ENCODE results near the gene ADGRD1.
A peak's percentile ranks its signal among the peaks of the same experiment; 100 is the strongest.

ADGRD1 gene

DNA sequence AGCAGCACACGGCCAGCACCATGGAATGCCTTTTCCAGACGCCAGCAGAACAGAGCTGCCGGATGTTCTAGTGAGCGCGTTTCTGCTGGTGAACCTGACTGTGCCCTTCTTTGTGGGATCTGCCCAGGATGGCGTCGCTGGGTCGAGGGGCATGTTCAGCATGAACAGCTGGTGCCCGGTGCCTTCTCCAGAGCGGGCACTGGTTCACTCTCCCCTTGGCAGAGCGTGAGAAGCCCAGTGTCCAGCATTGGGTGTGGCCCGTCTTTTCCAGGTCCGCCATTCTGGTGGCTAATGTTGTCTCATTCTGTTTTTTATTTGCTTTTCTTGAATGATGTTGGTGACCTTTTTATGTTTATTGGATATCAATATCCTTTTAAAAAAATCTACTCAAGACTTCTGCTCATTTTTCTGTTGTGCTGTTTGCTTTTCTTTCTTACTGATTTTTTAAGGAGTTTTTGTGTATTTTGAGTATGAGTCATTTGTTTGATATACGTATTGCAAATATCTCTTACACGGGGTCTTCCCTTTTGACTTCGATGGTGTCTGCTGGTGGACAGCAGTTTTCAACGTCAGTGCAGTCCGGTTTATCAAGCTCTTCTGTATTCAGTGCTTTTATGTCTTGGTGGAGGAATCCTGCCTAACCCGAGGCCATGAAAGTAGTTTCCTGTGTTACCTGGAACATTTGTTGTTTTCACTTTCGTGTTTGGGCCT is 74.3 kb downstream of the ADGRD1 start:
- DNase-seq, result no peak

DNA sequence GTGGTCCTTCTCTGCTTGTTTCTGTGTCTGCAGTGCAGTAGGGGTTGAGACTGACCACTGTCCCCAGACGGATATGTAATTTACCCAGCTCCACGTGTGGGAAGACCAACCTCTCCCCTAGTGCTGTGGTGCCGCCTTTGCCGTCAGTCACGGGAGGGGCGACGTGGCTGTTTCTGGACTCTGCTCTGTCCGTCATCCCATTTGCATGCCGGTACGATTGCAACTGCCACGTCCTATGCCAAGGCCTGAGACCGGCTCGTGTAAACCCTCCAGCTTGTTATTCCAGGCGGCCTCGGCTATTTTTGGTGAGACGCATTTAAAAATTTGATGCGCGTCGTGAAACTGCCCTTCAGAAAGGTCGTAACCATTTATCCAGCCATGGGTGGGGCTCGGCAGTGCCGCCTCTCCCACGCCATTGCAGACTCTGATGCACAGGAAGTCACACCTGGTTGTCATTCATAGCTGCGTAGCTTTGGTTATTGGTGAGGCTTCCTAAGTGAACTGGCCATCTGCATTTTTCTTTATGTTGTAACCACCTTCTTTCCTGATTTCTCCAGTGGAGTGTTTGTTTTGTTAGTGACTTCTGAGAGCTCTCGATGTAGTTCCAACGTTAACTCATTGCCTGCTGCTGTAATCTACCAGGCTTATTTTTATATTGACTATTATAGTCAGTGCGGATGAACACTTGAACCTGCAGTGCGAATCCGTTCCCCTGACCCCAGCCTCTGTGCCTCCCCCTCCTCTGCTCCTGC is 75.1 kb downstream of the ADGRD1 start:
- peak; percentile 48 for DNase-seq

DNA sequence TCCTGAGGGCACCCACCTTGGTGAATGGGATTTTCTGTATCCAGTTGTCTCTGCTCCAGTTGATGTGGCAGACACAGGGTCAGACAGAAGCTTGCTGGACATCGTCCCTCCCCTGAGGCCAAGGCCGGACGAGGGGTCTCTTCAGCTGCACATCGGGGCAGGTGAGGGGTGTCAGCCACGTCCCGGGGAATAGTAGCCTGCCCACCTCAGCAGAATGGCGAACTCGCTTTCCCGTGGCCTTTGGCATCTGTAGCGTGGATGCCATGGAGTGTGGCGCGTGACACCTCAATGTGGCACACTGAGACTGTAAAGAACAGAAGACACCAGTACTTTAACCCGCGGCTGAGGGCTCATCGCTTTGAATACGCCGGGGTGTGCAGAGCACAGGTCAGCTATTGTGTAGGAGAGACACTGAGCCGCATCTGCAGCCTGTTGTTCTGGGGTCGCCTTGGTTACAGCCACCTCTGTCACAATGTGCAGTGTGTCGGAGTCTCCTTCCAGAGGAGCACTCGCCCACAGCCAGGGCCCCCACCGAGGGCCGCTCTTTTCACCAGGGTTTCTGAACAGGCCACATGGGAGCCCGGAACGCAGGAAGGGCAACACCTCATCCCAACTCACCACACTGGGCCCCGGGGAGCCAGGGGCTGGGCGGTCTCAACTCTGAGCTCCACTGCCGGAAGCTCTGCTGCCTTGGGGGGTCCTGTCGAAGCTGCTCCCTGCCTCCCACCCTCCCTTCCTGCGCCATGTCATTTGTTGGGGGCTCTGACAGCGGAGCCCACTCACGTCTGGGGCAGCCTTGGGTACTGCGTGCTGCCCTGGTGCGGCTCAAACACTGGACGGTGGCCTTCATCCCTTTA is 77.0 kb downstream of the ADGRD1 start:
- no peak for DNase-seq

DNA sequence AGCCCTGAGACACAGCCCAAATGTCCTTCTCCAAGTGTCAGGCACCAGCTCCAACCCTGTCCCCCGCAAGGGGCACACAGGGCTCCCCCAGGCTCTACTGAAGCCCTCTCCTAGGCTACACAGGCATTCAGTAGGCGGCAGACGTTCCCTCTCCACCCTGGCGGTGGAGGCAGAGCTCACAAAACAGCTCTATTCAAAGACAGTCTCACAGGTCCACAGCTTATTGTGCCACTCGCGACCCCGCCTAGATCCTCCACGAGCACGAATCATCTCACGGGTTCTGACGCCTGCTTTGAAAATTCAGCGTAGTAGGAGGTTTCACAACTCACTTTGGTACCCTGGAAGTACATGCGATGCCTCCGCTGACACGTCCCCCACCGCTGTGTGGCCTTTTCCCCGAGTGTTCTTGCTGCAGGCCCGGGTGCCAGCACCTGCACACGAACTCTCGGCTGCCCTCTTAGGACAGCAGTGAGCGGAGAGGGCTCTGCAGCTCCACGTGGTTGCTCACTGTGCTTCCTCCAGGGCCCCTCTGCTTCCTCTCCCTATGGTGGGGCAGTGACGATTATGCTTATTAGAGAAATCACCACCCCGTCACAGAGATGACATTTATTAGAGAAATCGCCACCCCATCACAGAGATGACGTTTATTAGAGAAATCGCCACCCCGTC is 78.5 kb downstream of the ADGRD1 start:
- DNase-seq, result no peak

DNA sequence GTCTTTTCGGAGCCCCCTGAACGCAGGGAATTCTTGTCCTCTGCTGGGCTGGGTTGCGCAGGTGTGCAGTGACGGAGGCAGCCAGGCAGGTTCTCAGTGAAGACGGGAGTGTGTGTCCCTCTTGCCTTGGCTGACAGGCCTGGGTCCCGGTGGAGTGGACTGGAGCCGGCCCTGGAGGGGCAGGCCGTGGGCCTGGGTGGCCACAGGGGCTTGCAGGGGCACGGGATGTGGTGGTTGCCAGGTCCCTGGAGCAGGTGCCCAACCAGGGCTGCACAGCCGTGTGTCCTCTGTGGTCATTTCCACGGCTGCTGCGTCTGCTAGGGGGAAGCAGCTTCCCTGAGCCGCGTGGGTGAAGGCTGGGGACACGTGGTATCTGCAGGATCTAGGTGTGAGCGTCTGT is 79.8 kb downstream of the ADGRD1 start:
- no peak for DNase-seq

DNA sequence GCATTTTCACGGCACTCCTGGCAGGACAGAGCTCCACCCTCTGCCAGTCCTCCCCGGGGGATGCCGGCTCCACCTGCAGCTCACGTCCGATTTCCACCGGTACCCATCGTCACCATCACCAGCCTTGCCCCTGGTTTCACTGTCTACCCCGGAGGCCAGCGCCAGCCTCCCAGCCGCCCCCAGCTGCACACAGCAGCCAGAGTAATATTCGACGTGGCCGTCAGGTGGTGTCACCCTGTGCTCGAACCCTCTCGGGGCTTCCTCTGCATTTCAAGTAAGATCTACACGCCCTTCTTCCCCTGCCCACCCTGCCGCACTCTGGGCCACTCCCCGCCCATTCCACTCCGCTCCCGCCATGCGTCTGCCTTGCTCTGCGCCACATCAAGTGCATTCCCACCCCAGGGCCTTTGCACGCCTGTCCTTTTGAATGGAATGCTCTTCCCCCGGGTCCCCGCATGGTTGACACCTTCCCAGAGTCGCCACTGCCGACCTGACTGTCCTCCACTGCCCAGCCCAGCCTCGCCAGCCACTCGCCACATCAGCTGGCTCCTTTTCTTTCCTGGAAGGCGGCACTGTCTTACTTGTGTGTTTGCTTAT is 80.3 kb downstream of the ADGRD1 start:
- DNase-seq, result no peak

DNA sequence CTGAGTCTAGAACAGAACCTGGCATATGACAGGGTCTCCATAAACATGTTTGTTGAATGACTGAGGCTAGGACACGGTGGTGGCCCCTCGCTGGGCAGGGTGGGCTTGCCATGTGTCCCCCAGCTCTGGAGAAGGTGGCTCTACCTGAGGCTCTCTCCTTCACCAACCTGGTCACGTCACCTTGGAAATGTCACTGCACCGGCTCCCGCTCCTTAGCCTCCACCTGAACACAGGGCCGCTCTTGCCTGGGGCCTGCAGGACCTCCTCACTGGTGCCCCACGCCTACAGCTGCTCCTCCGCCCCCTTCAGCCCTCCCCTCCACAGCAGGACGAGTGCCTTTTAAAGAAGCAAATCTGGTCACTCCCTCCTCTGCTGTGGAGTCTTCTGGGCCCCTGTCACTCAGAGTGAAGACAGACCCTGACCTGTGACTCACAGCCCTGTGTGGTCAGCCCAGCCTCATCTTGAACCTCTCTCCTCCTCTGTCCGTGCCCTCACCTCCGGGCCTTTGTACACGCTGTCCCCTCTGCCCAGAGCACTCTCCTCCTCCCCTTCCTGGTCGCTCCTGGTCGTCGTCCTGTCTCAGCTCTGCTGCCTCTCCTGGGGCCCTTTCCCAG is 81.0 kb downstream of the ADGRD1 start:
- DNase-seq, result no peak

DNA sequence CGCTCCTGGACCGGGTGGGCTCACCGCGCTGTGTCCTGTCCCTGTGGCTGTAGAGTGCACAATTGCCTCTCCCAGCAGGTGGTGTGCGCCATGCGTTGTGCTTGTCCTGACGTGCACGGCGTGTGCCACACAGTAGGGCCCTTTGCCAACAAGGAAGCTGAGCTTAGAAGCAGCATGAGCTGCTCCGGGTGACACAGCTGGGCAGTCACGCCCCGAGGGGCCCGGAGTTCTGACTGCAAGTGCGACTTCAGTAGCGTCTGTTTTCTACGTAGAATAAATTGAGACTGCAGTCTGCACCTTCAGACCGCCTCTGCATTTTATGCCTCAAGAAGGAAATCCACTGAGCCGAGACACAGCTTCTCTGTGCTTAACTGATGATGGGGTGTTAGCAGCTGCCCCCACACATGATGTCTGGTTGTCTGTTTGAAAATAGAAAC is 81.6 kb downstream of the ADGRD1 start:
- DNase-seq, result no peak

DNA sequence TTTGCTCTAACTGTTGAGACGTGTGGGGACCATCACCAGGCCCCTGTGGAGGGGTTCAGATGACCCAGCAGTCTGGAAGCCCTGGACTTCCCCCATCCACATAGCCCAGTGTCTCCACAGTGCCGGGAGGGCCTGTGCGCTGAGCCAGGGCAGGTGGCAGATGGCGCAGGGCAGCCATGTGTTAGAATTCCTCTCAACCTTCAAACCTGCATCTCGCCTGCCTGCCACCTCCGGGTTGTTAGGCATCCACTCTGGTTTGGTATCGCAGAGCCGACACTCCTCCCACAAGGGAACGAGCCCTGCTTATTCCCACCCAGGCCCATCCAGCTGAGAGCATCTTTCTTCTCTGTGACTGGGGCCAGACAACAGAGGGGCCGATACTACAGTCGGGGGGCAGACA is 84.5 kb downstream of the ADGRD1 start:
- DNase-seq, result no peak

DNA sequence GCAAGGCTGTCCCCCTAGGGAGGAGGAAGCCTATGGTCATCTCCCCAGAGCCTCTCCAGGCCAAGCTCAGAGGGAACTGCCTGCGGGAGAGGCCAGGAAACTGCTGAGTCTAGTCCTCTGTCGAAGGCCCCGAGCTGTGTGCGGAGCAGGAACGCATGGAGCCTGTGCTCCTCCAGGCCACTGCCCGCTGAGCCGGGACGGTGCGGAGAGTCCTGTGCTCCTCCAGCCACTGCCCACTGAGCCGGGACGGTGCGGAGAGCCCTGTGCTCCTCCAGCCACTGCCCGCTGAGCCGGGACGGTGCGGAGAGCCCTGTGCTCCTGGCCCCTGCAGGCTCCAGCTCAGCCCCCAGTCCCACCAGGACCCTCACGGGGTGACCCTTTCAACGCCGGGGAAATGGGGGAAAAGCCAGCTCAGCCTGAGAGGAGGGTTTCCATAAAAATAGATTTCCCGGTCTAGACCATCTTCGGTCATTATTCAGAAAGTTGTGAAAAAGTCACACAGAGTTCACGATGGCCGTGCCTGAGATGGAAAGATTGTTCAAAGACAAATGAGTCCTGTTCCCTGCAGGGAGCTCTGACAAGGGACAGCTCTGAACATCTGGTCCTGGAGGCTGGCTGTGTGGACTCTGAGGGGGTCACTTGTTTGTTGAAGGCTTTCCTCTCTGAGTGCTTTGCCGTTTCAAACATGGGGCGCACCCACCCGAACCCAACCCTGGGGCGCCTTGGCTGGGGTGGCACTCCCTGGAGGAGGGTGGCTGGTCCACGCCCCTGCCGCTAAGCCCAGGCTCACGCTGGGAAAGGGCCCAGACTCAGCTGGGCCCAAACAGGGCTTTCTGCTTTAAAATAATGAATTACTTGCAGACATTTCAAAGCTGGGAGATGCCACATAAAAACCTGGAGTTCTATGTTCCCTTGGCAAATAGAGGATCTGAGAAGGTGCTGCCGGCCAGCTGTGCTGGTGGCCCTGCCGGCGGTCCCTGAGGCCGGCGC is 85.5 kb downstream of the ADGRD1 start:
- DNase-seq, result no peak

DNA sequence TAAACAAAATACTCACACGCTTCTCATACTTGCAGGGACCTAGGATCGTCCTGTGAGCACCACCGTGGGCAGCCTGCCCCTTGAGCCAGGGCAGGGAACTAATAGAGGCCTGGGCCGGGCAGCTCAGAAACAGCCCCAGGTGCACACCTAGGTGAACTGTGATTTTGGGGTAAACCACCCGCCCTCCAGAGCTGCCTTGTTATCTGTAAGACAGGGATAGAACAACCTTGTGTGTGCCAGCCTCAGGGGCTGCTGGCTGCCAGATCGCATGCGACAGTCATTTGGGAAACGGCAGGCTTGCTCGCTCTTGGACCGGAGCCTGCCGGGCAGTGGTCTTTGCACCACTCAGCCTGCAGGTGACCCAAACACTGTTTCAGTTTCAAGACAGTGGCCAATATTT is 86.8 kb downstream of the ADGRD1 start:
- no peak for DNase-seq

DNA sequence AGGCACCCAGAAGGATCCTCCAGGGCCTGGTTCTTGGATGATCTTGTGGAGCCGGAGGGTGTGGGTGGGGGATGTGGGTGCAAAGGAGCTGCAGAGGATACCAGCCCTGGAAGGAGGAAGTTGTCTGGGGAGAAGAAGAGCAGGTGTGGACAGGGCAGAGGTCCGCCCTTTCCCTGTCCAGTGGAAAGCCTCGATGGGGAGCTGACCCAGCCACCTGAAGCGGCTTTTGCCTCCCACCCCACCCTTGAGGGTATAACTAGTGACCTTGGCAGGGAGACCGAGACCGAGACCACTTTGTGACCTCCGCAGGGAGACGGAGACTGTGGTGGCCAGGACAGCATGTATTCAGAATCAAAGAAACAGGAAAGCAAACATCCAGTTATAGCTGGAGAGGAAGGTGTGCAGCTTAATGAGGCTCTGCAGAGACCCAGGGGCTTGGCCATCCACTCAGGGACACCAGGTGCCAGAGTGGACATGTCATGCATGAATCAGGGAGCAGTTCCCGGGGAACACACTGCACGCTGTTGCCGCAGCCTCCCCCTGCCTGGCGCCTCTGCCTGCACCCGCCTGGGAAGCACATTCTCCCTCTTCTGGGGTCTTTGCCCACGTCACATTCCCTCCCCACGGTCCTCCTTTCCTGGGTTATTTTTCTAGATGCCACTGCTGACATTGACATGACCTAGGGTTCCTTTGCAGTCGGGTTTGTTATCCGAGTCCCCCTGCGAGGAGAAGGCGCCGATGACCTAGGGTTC is 87.7 kb downstream of the ADGRD1 start:
- DNase-seq, result no peak

DNA sequence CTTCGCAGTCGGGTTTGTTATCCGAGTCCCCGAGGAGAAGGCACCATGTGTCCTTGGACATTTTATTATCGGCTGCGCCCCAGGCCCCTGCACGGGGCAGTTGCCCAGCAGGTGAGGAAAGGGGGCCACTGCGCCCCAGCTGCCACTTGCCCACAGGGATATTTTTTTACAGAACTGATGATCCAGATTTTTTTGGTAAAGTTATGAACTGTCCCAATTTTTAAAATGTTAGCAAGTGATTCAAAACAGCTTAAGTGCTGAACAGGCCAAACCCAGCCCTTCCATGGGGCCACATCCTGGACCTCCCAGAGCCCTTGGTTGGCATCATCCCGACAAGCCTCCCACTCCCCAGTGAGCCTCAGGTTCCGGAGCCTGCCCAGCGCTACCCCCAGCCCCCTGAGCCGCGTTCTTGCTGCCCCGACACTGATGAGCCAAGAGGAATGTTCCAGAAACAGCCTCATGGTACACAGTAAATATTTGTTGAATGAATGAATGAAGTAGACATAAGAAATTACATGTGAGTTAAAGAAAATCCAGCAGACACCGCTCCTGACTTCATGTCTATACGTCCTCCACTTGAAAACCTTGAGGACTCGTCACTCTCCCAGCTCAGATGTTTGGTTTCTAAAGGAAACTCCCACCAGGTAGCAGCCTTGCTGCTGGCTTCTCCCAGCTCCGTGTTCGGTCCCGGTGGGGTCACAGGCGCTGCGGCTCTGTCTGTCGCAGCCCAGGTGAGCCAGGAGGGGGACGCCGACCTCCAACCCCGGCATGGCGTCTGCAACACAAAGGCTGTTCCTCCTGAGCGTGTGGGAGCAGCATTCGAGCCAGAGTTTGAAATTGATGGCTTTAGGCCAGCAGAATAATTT is 88.5 kb downstream of the ADGRD1 start:
- no peak for DNase-seq

DNA sequence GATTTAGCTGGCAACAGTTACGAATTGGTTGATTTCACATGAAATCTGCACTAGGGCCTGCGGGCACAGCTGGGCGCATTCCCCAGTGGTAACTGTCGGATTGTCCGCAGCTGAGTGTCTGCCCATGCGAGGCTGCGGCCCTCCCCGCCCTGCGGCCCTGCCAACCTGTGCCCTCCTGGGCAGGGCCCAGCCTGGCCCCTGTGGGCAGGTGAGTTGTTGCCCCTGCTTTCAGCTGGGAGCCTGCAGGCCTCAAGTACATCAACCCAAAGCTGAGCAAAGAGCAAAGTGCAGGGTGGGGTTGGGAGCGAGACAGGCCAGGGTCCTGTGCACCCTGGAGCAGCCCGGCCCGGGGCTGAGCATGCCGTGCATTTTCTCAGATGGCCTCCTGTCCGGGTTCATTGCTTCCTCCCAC is 89.1 kb downstream of the ADGRD1 start:
- no peak for DNase-seq

DNA sequence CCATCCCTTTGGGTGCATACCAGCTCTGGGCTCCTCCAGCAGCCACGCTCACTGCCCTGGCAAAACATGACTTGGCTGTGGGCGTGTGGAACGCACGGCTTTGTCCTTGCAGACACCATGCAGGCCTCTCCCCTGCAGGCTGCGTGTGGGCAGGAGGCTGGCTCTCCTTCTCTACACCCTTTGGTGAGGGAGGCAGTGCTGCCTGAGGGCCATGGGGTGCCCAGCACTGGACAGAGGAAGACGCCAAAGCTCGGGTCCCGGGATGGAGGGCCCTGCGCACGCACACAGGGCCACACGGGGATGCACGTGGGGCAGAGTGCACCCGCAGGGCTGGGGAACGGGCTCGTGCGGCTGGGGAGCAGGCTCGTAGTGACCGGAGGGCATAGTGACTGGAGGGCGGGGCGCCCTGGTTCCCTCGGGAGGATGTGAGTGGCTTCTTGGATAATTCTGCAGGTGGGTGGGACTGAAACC is 89.7 kb downstream of the ADGRD1 start:
- no peak for DNase-seq

DNA sequence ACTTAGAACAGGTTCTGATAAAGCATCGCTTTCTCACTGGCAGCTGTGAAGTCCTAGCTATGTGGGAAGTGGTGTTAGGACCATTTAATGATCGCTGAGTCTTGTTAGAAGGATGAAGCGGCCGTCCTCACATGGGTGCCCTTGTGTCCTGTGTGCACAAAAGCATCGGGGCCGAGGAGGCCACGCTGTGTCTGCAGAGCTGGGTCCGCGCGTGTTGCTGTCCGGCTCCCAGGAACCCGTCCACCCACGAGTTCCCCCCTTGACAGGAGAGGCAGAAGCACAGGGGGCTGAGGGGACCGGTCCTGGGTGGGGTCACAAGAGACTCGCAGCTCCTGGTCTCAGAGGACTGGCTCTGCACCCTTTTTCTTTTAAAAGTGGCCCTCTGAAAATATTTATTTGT is 90.4 kb downstream of the ADGRD1 start:
- no peak for DNase-seq

DNA sequence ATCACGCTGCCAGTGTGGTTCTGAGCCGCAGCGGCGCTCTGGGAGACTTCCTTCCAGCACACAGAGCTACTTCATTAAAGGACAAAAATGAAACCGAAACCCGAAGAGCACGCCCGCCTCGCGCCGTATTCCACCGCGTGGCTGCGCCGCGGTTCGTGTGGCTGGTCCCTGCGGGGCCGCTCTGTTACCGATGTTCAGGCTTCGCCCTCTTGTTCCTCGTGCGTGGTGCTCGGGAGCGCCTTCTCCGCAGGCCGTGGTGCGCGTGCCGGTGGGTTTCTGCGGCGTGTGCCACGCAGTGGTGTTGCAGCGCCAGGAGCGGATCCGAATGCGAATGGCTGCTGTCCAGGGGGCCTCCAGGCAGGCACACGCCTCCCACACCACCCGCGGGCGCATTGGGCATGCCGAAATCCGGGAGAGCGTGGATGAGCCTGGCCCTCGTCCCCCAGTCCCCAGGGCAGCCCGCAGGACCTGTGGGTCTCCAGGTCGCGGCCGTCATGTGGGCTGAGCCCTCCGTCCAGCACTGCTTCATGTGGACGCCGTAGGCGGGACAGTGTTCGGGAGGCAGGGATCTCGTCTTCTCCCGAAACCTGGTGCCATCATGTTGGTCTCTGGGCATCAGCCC is 91.2 kb downstream of the ADGRD1 start:
- DNase-seq, result no peak

DNA sequence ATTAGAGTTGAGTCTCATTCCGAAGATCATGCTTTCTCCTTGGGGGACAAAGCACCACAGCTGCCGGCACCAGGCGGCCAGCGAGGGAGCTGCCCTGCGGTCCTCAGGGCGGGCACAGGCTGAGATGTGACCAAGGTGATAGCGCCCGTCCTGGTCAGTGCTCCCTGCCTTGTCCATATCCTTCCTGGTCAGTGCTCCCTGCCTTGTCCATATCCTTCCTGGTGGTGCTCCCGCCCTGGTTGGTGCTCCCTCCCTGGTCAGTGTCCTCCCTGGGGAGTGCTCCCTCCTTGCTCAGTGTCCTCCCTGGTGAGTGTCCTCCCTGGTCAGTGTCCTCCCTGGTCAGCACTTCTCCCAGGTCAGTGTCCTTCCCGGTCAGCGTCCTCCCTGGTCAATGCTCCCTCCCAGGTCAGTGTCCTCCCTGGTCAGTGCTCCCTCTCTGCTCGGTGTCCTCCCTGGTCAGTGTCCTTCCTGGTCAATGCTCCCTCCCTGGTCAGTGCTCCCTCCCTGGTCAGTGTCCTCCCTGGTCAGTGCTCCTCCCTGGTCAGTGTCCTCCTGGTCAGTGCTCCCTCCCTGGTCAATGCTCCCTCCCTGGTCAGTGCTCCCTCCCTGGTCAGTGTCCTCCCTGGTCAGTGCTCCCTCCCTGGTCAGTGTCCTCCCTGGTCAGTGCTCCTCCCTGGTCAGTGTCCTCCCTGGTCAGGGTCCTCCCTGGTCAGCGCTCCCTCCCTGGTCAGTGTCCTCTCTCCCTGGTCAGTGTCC is 92.2 kb downstream of the ADGRD1 start:
- no peak for DNase-seq

Data from right hindlimb (tissue), 1 donor.